GM19324 (cell line): Measurements from ENCODE around the gene FAM163B.
"Not testable (repeated sequence)": the region's sequence is repeated elsewhere in the genome, so short reads cannot be mapped to it uniquely, and the experiment has no call there.

ENCODE experiments used
- ATAC-seq: cut with Tn5 transposase; IDR thresholded peaks from one replicate; pipeline ENCODE4 v1.9.1; 2021; ENCODE audit warnings: mild to moderate bottlenecking, moderate library complexity; ENCODE audit not compliant: unreplicated experiment, low FRiP score

FAM163B gene

DNA sequence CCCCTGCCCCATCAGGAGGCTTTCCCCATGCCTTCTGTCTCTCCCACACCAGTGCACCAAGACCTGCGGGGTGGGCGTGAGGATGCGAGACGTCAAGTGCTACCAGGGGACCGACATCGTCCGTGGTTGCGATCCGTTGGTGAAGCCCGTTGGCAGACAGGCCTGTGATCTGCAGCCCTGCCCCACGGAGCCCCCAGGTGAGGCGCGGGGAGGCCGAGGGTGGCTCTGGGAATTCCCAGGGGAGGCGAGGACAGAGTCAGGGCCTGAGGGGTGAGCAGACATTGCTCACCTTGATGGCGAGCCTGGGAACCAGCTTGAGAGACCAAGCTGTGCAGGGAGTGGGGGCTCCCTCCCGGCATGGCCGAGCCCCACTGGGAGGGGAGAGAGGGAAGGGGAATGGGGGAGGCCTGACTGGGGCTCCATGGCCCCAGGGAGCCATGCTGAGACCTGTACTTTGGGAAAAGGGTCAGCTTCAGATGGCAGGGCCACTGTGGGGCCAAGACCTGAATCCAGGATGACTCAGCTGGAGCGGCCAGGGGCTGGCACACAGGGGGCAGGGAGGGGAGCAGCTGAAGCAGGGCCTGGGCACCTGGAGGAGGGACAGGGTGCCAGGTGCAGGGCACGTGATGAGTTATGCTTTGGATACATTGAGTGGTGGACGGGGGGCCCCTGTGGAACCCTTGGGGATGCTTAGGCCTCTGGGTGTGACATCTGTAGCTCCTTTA, 35.2 kb downstream of the FAM163B start:
- ATAC-seq, result no peak

DNA sequence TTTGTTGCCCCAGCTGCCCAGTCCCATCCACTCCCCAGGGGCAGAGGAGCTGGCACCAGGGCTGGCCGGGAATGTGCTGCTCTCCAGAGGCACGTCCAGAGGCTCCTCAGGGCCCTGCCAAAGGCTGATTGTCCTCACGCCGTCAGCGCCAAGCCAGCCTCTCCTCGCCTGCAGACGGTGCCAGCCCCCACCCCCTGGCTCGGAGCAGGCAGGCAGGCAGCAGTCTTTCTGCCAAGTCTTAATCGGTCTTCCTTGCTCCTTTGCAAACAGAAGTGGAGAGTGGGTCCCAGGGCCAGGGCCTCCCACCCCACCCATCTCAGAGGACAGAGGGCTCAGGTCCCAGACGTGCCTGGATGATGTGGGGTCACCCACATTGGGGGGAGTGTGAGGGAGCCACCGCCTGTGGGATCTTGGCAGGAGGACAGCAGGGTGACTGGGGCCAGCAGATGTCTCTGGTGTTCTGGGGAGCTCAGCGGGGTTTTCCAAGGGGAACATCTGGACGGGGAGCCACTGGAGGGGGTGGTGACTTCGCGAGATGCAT, 36.3 kb downstream of the FAM163B start:
- no peak for ATAC-seq

DNA sequence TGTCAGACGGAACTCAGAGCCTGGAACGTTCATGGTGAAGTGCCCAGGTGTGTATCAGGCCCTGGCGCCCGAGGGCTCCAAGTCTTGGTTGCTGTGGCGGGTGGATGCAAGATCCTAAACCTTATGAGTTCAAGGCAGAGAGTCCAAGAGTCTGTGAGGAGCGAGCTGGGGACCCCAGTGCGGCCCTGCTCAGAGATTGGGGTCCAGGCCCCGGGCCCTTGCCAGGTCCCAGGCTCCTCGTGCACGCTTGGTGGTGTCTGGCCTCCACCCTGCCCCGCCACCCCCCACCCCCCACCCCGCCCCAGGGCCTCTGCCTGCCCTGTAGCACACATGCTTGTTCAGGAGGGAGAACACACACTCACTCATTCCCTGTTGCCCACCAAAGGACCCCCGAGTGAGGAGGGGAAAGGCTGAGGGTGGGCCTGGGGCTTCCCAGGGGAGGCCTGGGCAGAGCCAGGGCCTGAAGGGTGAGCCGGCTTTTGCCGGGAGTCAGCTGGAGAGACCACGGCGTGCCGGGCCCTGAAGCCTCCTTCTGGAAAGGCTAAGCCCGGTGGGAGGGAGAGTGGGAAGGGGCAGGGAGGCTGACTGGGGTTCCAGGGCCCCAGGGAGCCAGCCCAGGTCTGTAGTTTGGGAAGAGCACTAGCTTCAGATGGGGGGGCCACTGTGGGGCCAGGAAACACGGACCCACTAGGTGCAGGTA, 37.1 kb downstream of the FAM163B start:
- ATAC-seq, result no peak

DNA sequence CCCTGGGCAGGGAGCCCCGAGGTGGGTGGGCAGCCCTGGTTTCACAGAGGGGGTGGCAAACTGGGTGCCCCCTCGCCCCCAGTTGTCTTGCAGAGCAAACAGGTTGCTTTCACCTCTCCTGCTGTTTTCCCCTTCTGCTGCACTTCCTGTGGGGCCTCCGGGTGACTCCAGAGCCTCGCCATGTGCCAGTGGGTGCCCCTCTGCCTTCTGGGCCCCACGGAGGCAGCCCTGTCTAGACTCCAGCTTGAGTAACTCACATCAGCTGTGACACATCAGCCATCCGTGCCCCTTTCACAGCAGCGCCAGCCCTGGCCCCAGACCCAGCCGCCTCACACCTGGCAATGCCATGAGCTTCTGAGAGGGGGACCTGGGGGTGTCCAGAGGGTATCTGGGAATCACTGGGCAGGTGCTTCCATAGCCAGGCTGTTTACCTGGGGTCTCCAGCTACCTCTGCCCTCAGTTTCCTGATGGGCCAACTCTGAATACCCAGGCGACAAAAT, 37.7 kb downstream of the FAM163B start:
- ATAC-seq, result no peak

DNA sequence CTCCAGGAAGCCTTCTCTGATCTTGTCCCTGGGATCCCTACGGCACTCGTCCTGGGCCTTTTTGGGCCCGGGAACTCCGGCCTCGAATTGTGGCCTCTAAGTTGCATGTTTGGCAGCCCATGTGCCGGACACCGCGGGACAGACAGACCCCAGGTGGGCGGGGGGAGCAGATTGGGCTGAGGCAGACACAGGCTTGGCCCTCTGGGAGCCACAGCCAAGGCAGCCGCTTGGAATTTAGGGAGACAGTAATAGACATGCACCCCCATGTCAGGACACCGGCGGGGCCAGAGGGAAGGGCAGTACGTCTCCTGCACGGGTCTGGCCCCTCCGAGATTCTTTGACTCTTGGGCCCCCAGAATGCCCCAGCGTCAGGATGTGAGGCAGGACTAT, 38.5 kb downstream of the FAM163B start:
- no peak for ATAC-seq

DNA sequence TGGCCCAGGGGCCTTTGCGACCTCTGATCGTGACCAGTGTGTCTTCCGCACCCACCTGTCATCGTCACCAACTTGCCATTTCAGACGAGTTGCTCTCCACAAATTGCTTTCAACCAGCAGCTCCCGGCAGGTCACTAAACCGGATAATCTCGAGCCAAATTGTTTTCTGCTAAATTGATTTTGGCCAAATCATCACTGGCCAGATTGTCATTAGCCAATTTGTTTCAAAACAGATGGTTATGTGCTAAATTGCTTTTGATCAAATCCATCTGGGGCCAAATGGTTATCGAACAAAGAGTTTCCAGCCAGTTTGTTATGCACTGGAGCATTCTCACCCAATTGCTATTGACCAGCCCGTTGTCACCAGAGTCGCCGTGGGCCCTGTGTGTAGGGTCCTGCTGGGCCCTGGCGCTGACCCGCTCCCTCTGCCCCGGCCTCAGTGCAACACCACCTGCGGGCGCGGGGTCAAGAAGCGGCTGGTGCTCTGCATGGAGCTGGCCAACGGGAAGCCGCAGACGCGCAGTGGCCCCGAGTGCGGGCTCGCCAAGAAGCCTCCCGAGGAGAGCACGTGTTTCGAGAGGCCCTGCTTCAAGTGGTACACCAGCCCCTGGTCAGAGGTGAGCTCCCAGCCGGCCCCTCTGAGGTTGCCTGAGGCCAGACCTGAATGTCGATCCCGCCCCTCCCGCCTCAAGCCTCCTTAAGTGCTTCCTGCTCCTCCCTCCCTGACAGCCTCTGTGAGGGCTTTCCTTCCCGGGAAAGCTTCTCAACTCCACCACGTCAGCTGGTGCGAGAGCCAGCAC, 39.1 kb downstream of the FAM163B start:
- no peak for ATAC-seq

DNA sequence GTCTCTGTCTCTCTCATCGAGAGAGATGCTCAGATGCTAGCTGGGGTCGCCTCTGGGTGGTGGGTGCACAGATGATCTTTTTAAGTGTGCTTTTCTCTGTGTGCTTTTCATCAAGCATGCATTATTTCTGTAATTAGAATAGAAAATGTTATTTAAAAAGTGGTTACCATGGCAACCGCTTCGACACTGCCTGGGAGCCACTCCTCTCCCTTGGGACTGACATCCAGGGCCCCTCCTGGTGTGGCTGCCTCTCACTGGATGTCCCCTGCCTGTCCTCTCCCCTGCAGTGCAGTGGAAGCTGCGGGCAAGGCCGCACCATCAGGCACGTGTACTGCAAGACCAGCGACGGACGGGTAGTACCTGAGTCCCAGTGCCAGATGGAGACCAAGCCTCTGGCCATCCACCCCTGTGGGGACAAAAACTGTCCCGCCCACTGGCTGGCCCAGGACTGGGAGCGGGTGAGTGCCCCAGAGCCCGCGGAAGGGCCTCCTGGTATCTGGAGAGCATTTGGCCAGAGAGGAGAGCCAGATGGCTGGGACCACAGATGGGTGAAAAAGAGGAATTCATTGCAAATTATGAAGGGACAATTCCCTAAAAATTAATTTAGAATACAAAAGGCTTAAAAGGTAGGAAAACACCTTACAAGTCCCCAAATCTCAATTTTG, 39.9 kb downstream of the FAM163B start:
- no peak for ATAC-seq

DNA sequence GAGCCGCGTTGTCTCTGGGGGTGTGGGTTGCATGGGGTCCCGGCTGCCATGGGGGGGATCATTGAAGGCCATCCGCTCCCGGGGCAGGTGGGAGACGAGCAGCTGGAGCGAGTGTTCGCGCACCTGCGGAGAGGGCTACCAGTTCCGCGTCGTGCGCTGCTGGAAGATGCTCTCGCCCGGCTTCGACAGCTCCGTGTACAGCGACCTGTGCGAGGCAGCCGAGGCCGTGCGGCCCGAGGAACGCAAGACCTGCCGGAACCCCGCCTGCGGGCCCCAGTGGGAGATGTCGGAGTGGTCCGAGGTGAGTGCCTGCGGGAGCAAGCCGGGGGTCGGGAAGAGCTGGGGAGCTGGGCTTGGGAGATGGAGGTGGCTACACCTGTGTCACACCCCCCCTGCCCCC, 41.0 kb downstream of the FAM163B start:
- ATAC-seq, result no peak

DNA sequence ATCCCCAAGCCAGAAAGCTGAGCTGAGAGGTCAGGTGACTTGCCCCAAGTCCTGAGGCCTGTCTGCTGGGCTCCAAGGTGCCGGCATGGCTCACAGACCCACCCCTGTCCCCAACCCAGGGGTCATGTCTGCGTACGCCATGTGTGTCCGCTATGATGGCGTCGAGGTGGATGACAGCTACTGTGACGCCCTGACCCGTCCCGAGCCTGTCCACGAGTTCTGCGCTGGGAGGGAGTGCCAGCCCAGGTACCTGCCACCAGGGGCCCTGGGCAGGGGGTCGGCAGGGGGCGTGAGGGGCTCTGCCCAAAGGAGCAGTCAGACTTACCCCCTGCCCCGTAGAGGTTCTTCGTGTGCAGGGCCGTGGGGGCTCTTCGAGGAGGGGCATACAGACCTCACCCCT, 42.4 kb downstream of the FAM163B start:
- ATAC-seq, result no peak

DNA sequence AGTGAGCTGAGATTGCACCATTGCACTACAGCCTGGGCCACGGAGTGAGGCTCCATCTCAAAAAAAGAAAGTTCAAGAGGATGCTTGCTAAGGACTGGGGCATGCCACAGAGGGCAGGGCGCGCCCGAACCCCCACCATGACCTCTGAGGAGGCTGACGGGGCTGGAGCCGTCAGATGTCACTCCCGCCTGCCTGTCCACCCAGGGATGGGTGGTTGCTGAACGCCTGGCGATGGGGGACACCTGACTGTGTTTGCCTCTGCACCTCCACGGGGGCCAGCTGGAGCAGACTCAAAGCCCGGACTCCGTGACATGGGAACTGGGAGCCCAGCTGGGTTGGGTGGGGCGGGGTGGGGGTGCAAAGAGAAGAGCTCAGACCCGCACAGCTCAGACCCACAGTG, 42.8 kb downstream of the FAM163B start:
- ATAC-seq, result no peak

DNA sequence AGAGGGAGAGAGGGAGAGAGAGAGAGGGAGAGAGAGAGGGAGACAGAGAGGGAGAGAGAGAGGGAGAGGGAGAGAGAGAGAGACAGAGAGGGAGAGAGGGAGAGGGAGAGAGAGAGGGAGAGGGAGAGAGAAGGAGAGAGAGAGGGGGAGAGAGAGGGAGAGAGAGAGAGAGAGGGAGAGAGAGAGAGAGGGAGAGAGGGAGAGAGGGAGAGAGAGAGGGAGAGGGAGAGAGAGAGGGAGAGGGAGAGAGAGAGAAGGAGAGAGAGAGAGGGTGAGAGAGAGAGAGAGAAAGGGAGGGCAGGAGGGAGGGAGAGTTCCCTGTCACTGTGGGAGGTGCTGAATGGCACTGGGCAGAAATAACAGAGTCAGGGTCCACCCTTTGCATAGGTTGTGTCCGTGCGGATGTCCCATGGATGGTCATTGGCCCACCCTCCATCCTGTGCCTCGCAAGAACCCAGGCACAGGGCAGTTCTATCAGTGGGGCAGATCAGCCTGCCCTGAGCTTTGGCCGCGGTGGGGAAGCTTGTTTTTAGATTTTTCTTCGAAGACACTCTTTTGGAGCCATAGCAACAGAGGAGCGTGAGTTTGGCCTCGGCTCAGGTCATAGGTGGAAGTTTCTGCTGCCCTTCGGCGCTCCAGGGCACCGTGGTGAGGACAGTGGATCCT, 44.6 kb downstream of the FAM163B start:
- no peak for ATAC-seq

DNA sequence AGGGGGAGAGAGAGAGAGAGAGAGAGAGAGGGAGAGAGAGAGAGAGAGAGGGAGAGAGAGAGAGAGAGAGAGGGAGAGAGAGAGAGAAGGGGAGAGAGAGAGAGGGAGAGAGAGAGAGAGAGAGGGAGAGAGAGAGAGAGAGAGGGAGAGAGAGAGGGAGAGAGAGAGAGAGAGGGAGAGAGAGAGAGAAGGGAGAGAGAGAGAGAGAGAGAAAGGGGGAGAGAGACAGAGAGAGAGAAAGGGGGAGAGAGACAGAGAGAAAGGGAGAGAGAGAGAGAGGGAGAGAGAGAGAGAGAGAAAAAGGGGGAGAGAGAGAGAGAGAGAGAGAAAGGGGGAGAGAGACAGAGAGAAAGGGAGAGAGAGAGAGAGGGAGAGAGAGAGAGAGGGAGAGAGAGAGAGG, 45.4 kb downstream of the FAM163B start:
- not testable (repeated sequence) for ATAC-seq

DNA sequence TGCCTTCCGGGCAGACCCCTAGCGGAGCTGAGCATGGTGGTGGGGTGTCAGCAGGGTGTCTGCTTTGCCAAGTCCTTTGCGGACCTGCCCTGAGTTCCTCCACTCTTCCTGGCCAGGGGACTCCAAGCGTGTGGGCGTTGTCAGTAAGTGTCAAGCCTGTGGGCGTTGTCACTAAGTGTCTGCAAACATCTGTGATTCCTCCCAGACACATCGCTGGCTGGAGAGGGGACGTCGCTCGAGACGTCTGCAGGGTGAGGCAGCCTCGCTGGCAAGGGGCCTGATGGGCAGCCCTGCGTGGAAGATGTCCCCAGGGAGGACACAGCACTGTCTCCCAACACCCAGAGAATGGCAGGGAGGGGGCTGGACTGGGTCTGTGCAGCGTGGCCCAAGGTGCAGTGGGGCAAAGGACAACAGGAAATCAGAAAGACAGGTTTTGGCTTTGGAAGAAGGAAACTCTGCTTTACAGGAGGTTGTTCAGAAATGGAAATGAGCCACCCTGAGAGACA, 45.8 kb downstream of the FAM163B start:
- no peak for ATAC-seq

DNA sequence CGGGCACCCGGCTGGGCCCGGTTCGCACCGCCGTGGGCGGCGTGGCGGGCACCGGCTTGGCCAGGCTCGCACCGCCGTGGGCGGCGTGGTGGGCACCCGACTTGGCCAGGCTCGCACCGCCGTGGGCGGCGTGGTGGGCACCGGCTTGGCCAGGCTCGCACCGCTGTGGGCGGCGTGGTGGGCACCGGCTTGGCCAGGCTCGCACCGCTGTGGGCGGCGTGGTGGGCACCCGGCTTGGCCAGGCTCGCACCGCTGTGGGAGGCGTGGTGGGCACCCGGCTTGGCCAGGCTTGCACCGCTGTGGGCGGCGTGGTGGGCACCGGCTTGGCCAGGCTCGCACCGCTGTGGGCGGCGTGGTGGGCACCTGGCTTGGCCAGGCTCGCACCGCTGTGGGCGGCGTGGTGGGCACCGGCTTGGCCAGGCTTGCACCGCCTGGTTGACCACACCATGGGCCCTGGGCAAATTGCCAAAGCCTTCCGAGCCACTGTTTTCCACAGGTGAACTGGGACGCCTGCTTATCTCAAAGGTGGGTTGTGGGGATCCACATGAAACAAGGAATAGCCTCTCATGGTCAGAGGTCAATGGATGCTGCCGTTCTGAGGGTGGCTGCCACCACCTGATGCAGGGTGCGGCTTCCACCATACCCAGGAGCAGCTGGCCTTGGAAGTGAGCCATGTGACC, 46.4 kb downstream of the FAM163B start:
- no peak for ATAC-seq

DNA sequence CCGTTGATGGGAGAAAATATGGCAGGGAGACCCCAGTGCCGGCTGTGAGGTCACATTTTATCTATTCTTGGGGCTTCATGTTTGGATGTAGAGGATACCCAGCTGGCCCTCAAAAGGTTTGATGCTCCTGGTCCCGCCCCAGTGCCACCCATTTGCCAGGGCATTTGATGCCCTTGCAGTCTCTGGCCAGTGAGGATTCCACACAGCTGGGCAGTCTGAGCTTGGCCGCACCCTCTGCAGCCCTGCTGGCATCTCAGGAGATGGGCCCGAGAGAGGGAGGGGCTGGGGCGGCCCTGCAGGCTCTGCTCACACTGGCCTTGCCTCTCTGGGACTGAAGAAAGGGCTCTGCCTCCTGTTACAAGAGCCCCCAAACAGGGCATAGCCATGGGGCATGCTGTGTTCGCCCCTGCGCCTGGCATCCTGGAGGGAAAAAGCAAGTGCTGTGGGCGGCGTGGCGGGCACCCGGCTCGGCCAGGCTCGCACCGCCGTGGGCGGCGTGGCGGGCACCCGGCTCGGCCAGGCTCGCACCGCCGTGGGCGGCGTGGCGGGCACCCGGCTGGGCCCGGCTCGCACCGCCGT, 47.1 kb downstream of the FAM163B start:
- ATAC-seq, result no peak

DNA sequence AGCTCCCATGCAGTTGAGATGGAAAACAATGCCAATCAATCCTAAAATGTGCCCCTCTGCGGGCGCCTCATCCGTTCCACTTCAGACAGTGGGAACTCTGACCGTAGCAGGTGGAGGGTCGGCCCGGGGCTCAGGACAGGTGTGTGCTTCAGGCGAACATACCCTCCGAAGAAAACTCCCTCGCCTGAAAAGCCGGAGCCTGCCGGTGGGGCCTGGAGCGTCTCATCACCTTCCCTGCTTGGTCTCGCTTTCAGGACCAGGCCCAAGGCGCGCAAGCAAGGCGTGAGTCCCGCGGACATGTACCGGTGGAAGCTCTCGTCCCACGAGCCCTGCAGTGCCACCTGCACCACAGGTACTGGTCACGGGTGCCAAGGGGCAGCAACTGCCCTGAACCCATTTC, 48.2 kb downstream of the FAM163B start:
- ATAC-seq, result no peak

DNA sequence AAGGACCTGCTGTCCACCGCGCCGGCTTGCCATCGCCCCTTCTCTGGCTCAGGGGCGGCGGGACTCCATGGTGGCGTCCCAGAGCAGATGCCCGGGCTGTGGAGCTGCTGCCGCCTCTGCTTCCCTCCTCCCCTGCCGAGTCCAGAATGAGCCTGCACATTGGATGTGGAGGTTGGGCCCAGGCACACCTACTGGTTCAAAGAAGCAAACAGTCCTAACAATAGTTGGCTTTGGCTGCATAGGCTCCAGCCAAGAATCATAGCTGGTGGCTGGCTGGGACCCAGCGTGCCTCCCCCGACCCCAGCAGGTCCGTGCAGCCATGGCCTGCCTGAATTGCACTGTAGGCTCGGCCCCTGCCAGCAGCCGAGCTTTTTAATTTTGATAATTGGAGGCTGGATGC, 48.9 kb downstream of the FAM163B start:
- ATAC-seq, result no peak

DNA sequence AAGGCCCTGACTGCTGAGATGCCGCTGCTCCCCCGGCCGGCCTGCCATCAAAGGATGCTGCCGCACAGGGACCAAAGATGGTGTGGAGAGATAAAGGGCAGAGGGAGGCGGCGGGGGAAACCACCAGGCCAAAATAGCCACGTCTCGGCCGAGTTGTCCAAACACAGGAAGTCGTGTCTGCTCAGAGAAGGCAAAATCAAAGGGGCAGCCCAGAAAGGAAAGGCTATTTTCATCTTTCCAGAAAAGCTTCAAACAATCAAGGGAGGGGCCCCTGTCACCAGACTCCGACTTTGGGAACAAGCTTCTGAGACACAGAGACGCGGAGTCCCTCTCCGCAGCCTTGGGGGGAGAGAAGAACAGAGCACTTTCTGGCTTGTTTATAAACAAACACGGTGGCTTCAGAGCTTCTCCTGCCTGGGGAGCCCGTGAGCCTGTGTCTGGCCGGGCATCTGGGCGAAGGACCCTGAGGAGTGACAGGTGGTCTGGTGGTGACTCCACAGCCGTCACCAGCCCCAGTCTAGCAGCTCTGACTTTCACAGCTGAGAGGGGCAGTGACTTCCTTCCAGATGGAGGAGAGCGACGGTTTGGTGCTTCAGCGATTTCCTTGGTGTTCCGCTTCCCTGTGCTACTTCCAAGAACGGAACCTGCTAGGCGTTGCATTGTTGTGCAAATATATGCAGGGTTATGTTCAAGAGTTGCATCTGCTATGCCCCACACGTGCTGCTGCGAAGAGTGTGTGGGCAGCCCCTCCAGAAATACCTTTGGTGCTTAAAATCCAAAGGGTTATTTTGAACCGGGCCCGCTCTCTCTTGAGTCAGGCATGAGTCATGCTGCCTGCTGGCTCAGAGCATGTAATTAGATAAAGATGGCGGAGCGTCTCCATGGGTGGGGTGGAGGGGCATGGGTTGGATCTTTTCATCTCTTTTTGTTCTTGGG, 50.7 kb downstream of the FAM163B start:
- peak; percentile 37 for ATAC-seq
